GM12801 (cell line): ENCODE measurements around the gene TMSB15B.
"Not testable (repeated sequence)": the region's sequence is repeated elsewhere in the genome, so short reads cannot be mapped to it uniquely, and the experiment has no call there.

Experiments used
- TF ChIP-seq, protein P1 (sequence below): IDR thresholded peaks from one replicate; pipeline ENCODE4 v1.5.1; 2011; ENCODE audit warnings: control low read depth; ENCODE audit not compliant: insufficient read length; ENCODE audit errors: extremely low read depth

TMSB15B gene

DNA sequence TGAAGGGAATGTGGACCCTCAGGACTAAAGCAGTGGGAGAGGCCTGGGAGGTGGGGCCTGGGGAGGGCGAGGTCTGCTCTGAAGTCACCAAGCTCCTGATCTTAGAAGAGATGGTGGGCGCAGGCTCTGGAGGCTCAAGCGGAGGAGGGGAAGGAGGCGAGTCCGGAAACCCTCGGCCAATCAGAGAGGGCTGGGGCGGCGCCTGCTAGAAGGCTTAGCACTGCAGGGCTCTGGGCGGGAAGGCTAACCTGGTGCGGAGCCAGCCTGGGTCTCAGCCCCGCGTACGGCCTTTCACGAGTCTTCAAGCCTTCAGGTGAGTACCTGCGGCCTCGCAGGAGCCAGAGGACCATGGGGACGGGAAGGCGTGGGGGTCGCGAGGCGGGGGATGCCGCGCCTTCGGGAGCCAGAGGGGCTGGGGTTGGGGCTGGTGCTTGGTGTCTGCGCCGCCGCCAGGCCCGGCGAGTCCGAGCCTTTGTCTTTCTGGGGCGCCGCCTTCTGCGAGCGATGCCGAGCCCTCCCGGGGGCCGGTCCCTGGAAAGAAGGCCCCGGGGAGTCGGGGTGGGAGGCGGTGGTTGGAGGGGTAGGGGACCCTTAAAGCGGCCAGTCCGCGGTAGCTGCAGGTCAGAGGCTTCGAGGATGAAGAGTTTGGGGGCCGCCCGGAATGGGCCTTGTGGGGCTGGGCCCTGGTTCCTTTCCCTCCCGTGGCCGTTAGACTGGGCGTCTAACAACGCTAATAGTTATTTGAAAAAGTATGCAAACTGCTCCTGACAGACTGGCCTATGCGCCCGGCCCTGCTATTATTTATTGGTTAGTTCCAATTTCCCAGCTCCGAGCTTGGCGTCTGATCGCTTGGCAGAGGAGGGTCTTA, at the start of gene TMSB15B:
TSS of gene TMSB15B (plus strand) at position 217 of the 868 bp plus-strand sequence.
- TF ChIP-seq, protein P1, sequence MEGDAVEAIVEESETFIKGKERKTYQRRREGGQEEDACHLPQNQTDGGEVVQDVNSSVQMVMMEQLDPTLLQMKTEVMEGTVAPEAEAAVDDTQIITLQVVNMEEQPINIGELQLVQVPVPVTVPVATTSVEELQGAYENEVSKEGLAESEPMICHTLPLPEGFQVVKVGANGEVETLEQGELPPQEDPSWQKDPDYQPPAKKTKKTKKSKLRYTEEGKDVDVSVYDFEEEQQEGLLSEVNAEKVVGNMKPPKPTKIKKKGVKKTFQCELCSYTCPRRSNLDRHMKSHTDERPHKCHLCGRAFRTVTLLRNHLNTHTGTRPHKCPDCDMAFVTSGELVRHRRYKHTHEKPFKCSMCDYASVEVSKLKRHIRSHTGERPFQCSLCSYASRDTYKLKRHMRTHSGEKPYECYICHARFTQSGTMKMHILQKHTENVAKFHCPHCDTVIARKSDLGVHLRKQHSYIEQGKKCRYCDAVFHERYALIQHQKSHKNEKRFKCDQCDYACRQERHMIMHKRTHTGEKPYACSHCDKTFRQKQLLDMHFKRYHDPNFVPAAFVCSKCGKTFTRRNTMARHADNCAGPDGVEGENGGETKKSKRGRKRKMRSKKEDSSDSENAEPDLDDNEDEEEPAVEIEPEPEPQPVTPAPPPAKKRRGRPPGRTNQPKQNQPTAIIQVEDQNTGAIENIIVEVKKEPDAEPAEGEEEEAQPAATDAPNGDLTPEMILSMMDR: not testable (repeated sequence)

DNA sequence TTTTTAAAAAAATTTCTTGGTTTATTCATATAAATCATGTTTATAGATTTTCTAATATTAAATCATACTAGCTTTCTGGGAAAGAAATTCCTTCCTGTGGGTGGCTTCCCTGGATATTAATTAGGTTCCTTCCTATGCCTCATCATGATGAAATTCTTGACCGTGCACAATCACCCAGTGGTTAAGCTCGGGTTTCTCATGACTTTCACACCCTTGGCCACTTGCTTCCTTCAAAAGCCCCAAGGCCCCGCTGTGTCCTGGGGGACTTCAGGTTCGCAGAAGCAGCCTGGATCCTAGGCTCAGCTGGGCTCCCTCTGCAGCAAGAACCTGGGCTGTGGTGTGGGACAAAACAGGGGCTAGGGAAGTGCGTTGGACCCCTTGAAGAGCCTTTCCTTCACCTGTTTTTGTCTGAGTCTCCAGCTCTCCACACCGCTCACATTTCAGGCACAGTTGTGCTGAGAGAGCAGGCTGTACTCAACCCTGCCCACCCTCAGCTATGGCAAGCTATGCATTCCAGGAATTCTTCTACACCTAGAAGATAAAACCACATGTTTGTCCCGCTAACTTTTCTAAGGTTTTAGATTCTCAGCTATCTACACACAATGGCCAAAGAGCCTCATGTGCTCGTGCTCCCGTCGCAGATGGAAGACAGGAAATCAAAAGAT, 48.9 kb upstream of the TMSB15B start:
- TF ChIP-seq, protein P1: no peak

DNA sequence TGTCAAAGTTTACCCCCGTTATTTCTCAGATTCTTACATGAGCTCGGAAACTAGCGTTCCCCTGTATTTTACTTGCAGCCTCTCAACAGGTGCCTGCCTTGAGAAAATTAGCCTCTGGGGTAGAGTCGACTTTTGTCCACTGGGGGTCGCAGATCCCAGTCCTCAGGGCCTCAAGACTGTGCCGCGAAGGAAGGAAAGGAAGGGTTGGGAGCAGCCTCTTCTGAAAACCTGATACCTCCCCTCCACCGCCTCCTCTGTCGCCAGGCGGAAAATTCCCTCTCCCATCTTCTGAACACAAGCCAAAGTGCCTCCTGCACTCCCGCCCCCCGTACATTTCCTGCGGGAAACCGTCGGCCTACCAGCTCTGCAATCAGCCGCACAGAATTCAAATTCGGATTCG, 44.4 kb upstream of the TMSB15B start:
- TF ChIP-seq, protein P1: no peak

DNA sequence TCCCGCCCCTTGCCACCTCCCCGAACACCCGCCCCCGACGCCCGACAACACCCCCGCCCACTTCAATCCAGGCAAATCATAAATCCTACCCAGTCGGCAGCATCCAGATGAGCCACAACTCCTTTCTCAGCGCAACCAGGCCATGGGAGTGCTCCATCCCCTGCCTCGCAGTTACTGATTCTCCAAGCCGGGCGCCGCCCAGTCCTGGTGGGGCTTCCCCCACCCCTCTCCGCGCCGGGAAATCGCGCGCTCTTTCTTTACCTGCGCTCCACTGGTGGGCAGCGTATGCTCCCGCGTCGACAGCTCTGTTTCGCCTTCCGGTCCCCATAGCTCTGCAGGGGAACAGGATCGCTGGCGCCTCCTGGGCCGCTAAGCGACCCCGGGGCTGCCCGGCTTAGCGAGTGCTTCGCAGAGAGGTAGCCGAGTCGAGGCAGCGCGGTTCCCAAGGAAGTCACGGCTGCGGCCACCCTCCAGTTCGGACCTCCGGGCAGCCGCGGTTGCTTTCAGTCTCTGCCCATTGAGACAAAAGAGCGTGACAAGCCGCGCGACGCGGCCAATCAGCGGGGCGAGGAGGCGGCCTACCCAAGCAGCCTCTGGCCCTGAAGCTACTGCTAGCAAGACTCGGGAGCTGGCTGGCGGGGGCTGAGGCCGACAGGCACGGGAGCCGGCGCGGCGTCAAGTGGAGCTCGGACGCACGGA, 43.7 kb upstream of the TMSB15B start:
- TF ChIP-seq, protein P1: no peak

DNA sequence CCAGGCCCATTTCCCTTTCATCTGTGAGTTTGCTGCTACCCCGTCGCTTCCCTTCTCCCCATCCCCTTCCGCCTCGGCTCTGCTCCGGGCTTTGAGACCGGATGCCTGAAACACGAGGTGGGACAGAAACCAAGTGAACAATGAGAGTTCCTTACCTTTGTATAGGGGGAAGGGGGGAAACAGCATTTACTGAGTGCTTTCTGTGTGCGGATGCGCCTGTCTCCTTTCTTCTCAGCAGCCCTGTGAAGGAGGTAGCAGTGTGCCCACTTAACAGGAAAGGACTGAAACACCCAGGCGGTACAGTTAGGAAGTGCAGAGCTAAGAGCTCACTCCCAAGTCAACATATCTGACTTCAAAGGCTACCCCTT, 43.2 kb upstream of the TMSB15B start:
- TF ChIP-seq, protein P1: no peak

DNA sequence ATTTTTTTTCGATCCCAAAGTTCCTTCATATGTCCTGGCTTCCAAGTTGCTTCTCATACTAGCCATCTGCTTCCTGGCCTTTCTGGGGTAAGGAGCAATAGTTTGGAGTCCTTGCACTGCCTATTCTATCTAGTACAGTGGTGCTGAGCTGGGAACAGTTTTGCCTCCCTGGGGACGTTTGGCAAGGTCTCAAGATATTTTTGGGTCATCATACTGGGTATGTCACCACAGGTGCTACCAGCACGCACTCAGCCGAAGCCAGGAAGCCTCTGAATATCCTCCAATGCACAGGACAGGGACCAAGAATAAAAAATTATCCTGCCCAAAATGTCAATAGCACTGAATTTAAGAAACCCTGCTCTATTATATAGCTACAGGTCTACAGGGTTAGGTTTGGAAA, 35.4 kb upstream of the TMSB15B start:
- TF ChIP-seq, protein P1: no peak

DNA sequence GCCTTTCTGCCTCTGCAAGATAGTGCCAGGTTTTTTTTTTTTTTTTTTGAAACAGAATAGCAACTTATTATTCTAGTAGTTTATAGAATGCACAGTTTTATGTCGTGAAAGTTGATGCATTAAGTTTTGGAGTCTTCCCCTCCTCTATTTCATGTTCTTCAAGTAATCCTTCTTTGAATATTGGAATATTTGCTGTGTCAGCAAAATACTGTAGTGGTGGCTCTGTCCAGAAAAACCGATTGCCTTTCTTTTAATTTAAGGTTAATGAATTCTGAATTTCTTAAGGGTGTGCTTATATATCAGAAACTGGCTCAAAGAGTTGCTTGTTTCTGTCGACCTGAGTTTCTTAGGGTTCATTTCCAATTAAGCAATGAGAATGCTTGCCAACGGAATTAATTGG, 34.8 kb upstream of the TMSB15B start:
- TF ChIP-seq, protein P1: no peak
